GM18520 (cell line): ENCODE measurements around the gene FAM53A.
"Not testable (repeated sequence)": the region's sequence is repeated elsewhere in the genome, so short reads cannot be mapped to it uniquely, and the experiment has no call there.

Experiments
- ATAC-seq: cut with Tn5 transposase; IDR thresholded peaks from one replicate; pipeline ENCODE4 v1.9.1; 2021; ENCODE audit not compliant: unreplicated experiment

Gene FAM53A

GRCh38 chr4:1607436-1608195, 76.5 kb downstream of the FAM53A start:
- ATAC-seq = not testable (repeated sequence)

DNA sequence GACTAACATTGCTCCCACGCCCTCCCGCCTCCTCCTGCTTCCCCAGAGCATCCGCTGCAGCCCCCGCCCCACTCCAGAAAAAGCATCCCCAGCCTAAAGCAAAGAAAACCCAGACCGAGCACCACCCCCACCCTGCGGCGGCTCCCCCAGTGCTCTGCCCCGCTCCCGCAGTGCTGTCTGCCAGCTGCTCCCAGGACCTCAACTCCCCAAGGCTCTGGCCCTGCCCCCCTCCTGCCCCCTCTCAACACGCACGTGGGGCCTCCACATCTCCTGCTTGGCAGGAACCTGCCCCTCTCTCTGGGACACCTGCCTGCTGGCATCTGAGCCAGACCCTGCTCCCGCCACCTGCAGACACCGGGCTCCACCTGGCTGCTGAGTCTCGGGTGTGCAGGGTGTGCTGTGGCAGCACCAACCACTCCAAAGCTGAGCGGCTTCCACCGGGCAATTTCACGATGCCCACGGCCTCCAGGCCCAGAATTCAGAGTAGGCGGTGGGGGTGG, 79.4 kb downstream of the FAM53A start:
- ATAC-seq = no peak

DNA sequence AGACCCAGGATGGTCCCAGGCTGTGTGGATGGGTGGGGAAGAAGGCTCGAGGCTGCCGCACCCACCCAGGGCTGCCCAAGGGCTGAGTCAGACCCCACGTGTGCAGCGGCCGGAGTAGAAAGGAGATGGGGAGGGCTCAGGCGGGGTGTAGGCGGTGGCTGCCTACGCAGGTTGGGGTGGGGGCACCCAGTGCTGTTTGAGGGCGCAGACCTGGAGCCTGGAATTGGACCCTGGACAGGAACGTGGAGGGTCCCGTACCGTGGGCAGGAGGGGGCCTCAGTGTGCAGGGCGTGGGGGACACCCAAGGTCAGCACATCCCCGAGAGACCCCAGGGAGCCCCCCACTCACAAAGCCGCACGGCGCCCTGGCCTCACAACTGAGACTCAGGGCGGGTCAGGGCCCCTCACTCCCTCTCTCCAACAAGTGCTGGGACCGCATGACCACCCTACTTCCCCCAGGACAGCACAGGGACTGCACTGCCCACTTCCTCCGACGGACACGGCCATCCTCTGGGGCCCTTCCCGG, 79.9 kb downstream of the FAM53A start:
- ATAC-seq = no peak

GRCh38 chr4:1603413-1604135, 80.5 kb downstream of the FAM53A start:
- ATAC-seq = no peak

- no peak for ATAC-seq
These were observed 81.3 kb downstream of the FAM53A start for GRCh38 chr4:1602655-1603412.

- no peak for ATAC-seq
These were observed 82.1 kb downstream of the FAM53A start for GRCh38 chr4:1601852-1602654.

- no peak for ATAC-seq
These were observed 82.6 kb downstream of the FAM53A start for GRCh38 chr4:1601533-1601835.

- ATAC-seq = no peak
These were observed 83.1 kb downstream of the FAM53A start for GRCh38 chr4:1600811-1601532.

GRCh38 chr4:1600211-1600780, 83.8 kb downstream of the FAM53A start:
- no peak for ATAC-seq

GRCh38 chr4:1599491-1600210, 84.5 kb downstream of the FAM53A start:
- ATAC-seq = no peak

GRCh38 chr4:1599026-1599481, 85.1 kb downstream of the FAM53A start:
- ATAC-seq = no peak

GRCh38 chr4:1598206-1599025, 85.7 kb downstream of the FAM53A start:
- no peak for ATAC-seq

DNA sequence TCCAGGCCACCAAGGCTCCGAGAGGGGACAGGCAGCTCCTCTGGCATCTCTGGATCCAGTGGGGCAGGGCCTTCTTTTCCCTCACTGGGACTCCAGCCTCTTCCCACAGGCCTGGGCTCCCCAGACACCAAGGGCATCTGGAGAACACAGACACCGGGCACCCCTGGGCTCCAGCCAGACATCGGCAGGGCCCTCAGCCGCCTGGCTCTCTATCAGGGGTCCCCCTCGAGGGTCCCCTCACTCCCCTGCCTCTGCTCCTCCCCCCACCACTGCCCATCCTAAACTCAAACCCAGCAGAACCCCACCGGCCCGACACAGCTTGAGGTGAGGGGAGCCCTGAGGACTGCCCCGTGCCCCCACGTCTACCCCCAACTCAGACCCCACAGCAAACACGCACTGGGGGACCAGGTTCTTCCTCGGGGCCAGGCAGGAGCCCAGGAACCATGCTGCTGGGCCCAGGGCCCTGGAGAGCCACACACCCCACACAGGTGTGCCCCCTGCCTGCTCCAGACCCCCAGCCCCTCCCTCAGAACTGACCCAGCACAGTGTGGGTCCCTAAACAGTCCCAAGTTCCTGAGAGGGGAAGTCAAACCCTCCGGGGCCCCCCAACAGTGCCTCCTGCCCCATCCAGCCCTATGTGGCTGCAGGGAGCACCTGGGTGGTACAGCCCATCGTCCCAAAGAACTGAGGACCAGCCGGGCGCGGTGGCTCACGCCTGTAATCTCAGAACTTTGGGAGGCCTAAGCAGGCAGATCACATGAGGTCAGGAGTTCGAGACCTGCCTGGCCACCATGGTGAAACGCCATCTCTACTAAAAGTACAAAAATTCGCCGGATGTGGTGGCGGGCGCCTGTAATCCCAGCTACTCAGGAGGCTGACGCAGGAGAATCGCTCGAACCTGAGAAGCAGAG, 86.8 kb downstream of the FAM53A start:
- ATAC-seq = no peak

DNA sequence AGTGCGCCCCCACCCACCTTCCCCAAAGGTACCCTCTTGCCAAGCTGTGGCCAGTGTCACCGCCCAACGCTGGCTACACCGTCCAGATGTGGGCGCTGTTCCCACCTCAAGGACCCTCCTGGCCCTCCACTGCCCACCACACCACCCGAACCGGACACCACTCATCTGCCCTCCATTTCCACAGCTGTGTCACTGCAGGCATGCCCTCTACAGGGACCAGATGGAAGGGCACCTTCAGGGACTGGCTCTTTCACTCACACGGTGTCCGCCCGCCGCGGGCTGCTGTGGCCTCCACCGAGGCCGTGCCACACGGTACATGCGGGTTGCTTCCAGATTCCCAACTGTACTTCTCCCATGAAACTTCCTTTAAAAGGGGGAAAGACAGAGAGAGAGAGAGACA, 87.7 kb downstream of the FAM53A start:
- ATAC-seq = no peak

DNA sequence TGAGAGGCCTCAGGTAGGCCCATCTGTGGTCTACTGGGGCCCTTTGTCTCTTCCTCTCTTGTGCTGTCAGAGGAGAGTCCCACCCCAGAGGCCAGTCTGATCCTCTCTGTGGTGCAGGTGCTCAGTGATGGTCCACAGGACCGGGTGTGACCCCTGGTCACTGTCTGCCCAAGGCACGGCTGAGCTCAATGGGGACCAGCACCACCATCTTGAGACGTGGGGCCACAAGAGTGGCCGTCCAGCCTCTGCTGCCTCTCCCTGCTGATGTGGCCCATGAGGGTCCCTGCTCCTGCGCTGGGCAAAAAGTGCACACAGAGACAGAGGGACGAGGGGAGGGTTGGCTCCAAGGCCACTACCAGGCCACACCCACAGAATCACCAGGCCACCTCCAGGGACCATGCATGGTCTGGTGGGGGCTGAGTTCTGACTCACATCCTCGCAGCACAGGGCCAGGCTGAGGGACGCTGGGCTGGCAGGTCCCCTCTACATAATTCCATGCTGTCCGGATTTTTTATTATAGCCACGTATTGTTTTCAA, 88.3 kb downstream of the FAM53A start:
- ATAC-seq = no peak

GRCh38 chr4:1594871-1595788, 89.0 kb downstream of the FAM53A start:
- no peak for ATAC-seq
